Vagina (tissue), 2 donors: ENCODE results near the gene VPS45. TPM values are rescaled to one million over a fixed set of nuclear protein-coding genes. Genes with fewer than 3 reads are reported as not detected.

Source experiments
- DNase-seq, 2 donors: peaks; one replicate each; pipeline ENCODE4 v3.0.0-alpha.2; 2017; ENCODE audit errors: extremely low spot score in 2 of 2
- H3K27ac ChIP-seq: fragments of 200-600 bp; sonication (generic); one replicate; pipeline ENCODE4 v1.5.1; 2019
- H3K27me3 ChIP-seq: fragments of 200-600 bp; sonication (generic); one replicate; pipeline ENCODE4 v1.5.1; 2019
- H3K36me3 ChIP-seq, 2 donors: fragments of 200-600 bp; sonication (generic); one replicate each; pipeline ENCODE4 v1.5.1; 2017 to 2019
- H3K4me1 ChIP-seq: fragments of 200-600 bp; sonication (generic); one replicate; pipeline ENCODE4 v1.5.1; 2019
- H3K4me3 ChIP-seq, 2 donors: fragments of 200-600 bp; sonication (generic); 1 replicate in 1 of 2; 2 replicates in 1 of 2; pipeline ENCODE4 v1.5.1; 2016 to 2019
- H3K9me3 ChIP-seq: fragments of 200-600 bp; sonication (generic); one replicate; pipeline ENCODE4 v1.5.1; 2019
- CTCF ChIP-seq, 3 experiments: fragments of 450-650 bp in 2 of 3; fragments of 200-600 bp in 1 of 3; sonication (generic) in 1 of 3; IDR thresholded peaks; one replicate each; pipeline ENCODE4 v1.5.1; 2017 to 2019; ENCODE audit warnings: antibody characterized with exemption in 3 of 3, mild to moderate bottlenecking in 2 of 3, moderate library complexity in 2 of 3
- POLR2A ChIP-seq, 2 donors: fragments of 450-650 bp; IDR thresholded peaks; one replicate each; pipeline ENCODE4 v1.6.1; 2017; ENCODE audit warnings: antibody characterized with exemption in 2 of 2, mild to moderate bottlenecking in 2 of 2, moderate library complexity in 2 of 2
- POLR2AphosphoS5 ChIP-seq, 2 donors: sonication (generic); formaldehyde crosslinking; IDR thresholded peaks; one replicate each; pipeline ENCODE4 v1.9.0; 2017; ENCODE audit warnings: antibody characterized with exemption in 2 of 2, mild to moderate bottlenecking in 2 of 2, low read depth in 1 of 2; ENCODE audit not compliant: insufficient read depth in 1 of 2
- intact Hi-C: fragments of 100-400 bp; cut with DNase I; formaldehyde crosslinking; loops from one replicate; pipeline ENCODE4 v1.15.1; 2023
- total RNA-seq: library from RNA; depleted of rRNA; stranded (reverse); fragments of >200 nt; gene quantifications from one replicate; pipeline ENCODE4 v1.2.3, GENCODE V29; 2016

The VPS45 gene
- total RNA-seq, 1 donor from 2014 or later = 32.2 TPM

- TF ChIP-seq POLR2A (IDR thresholded peaks at IDR 0.05) (no peak), CTCF (IDR thresholded peaks at IDR 0.05) (no peak), POLR2AphosphoS5 (IDR thresholded peaks at IDR 0.05; ENCODE audit: insufficient read depth in 1 of 2, low read depth in 1 of 2) (no peak)
- Histone ChIP-seq H3K27me3 (no peaks in the 10 kb centered on the region), H3K4me3 (no peak overlapping the region), H3K27ac (no peak overlapping the region), H3K9me3 (no peaks in the 10 kb centered on the region), H3K4me1 (no peaks in the 10 kb centered on the region), H3K36me3 (no peaks in the 10 kb centered on the region)
- no peak for DNase-seq
- intact Hi-C loops = no loop called here
These were observed 53.8 kb downstream of the VPS45 start for GRCh38 chr1:150121236-150121862.

DNA sequence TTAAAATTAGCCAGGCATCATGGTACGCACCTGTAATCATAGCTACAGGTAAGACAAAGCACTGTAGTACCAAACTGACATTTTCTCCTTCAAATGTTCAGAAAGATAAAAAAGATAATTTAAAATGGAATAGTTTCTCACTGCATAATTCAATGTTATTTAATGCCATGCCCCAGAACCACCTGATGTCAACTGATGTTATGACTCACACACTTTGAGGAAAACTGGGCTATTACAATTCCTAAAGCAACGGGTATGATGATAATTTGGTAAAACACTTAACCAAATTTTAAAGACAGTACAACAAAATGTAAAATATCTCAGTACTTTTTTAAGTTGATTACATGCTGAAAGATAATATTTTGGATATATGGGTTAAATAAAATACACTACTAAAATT is 59.2 kb downstream of the VPS45 start:
- no peak overlapping the region for H3K4me3 ChIP-seq
- H3K27me3 ChIP-seq = no peaks in the 10 kb centered on the region
- TF ChIP-seq CTCF (IDR thresholded peaks at IDR 0.05) = no peak
- no peaks in the 10 kb centered on the region for H3K4me1 ChIP-seq
- intact Hi-C loops = no loop called here
- no peak for DNase-seq
- no peaks in the 10 kb centered on the region for H3K9me3 ChIP-seq
- no peaks in the 10 kb centered on the region for H3K36me3 ChIP-seq
- no peak overlapping the region for H3K27ac ChIP-seq

DNA sequence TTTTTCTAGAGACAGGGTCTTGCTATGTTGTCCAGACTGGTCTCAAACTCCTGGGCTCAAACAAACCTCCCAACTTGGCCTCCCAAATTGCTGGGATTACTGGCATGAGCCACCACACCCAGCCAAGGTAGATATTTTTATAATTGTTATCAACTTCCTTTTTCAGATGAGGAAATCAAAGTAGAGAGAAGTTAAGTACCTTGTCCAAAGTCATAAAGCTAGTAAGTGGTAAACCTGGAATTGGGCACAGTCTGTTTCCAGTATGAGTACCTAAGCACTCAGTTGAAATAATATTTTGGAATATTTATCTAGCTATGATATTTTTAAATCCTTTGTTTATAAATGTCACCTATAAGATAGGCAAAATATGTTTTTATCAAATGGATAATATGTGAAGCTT is 59.9 kb downstream of the VPS45 start:
- Histone ChIP-seq H3K27ac (no peak overlapping the region), H3K9me3 (no peaks in the 10 kb centered on the region), H3K4me1 (no peaks in the 10 kb centered on the region), H3K36me3 (no peaks in the 10 kb centered on the region), H3K4me3 (no peak overlapping the region), H3K27me3 (no peaks in the 10 kb centered on the region)
- intact Hi-C loops = no loop called here
- TF ChIP-seq CTCF (IDR thresholded peaks at IDR 0.05) = no peak
- TF ChIP-seq POLR2AphosphoS5 (IDR thresholded peaks at IDR 0.05; ENCODE audit: insufficient read depth in 1 of 2, low read depth in 1 of 2) = no peak
- TF ChIP-seq POLR2A (IDR thresholded peaks at IDR 0.05) = no peak
- no peak for DNase-seq

DNA sequence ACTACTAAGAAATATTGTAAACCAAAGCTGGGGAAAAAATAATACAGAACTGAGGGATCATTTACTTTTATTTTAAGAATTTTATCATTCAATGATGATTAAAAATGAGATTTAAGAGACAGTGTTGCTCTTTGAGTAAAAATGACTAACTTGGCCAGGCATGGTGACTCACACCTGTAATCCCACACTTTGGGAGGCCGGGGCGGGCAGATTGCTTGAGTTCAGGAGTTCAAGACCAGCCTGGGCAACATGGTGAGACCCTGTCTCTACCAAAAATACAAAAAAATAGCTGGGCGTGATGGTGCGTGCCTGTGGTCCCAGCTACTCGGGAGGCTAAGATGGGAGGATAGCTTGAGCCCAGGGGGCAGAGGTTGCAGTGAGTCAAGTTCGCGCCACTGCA is 60.3 kb downstream of the VPS45 start:
- DNase-seq = no peak
- no peaks in the 10 kb centered on the region for H3K36me3 ChIP-seq
- H3K27ac ChIP-seq = no peak overlapping the region
- H3K4me3 ChIP-seq = no peak overlapping the region
- intact Hi-C loops = no loop called here
- no peaks in the 10 kb centered on the region for H3K27me3 ChIP-seq
- H3K9me3 ChIP-seq = no peaks in the 10 kb centered on the region
- H3K4me1 ChIP-seq = no peaks in the 10 kb centered on the region
- TF ChIP-seq CTCF (IDR thresholded peaks at IDR 0.05) (no peak), POLR2A (IDR thresholded peaks at IDR 0.05) (no peak), POLR2AphosphoS5 (IDR thresholded peaks at IDR 0.05; ENCODE audit: insufficient read depth in 1 of 2, low read depth in 1 of 2) (no peak)

DNA sequence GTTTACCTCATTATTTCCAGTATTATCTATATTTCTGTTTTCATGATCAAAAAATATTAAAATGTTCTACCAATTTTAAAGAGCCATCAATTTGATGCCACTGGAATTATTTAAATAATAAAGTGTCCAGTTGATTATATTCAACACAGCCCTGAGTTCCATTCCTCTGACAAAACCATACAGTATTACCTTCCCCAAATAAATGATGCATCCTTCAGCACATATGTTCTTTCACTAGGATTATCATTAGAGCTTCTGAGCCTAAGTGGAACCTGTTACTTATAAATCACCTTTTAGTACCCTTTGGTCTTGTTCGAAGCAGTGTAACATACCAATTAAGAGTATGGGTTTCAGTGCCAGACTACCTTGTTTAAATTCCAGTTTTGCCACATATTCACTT is 64.8 kb downstream of the VPS45 start:
- Histone ChIP-seq H3K27me3 (no peaks in the 10 kb centered on the region), H3K4me1 (no peaks in the 10 kb centered on the region), H3K36me3 (no peaks in the 10 kb centered on the region), H3K4me3 (no peak overlapping the region), H3K27ac (no peak overlapping the region), H3K9me3 (no peaks in the 10 kb centered on the region)
- DNase-seq = no peak
- TF ChIP-seq POLR2A (IDR thresholded peaks at IDR 0.05) (no peak), POLR2AphosphoS5 (IDR thresholded peaks at IDR 0.05; ENCODE audit: insufficient read depth in 1 of 2, low read depth in 1 of 2) (no peak), CTCF (IDR thresholded peaks at IDR 0.05) (no peak)
- intact Hi-C loops = no loop called here
